Eye (tissue), 1 donor: ENCODE results near the gene GOLGA3.
"Not testable (repeated sequence)": the region's sequence is repeated elsewhere in the genome, so short reads cannot be mapped to it uniquely, and the experiment has no call there.

Experiments used
- DNase-seq: peaks from one replicate; pipeline ENCODE4 v3.0.0-alpha.2; 2015

GOLGA3 gene

GRCh38 chr12:132809391-132809790 is 19.3 kb downstream of the GOLGA3 start:
- DNase-seq: peak; percentile 14

- no peak for DNase-seq
Measured at GRCh38 chr12:132807295-132808092, 21.2 kb downstream of the GOLGA3 start.

GRCh38 chr12:132806857-132807256 is 21.8 kb downstream of the GOLGA3 start:
- no peak for DNase-seq

- no peak for DNase-seq
Measured at GRCh38 chr12:132804426-132804861, 24.2 kb downstream of the GOLGA3 start.

- DNase-seq: no peak
Measured at GRCh38 chr12:132803888-132804287, 24.8 kb downstream of the GOLGA3 start.

- no peak for DNase-seq
Measured at GRCh38 chr12:132803125-132803524, 25.5 kb downstream of the GOLGA3 start.

GRCh38 chr12:132801741-132802140 is 26.9 kb downstream of the GOLGA3 start:
- no peak for DNase-seq

- no peak for DNase-seq
Measured at GRCh38 chr12:132798836-132799235, 29.8 kb downstream of the GOLGA3 start.

- DNase-seq: no peak
Measured at GRCh38 chr12:132797820-132798570, 30.7 kb downstream of the GOLGA3 start.

GRCh38 chr12:132795847-132796246 is 32.8 kb downstream of the GOLGA3 start:
- DNase-seq: no peak

- not testable (repeated sequence) for DNase-seq
Measured at GRCh38 chr12:132791940-132792339, 36.7 kb downstream of the GOLGA3 start.

GRCh38 chr12:132789099-132789471 is 39.6 kb downstream of the GOLGA3 start:
- no peak for DNase-seq

GRCh38 chr12:132788375-132789098 is 40.1 kb downstream of the GOLGA3 start:
- DNase-seq: no peak

- no peak for DNase-seq
Measured at GRCh38 chr12:132787877-132788276, 40.8 kb downstream of the GOLGA3 start.

- DNase-seq: no peak
Measured at GRCh38 chr12:132786192-132786591, 42.5 kb downstream of the GOLGA3 start.

GRCh38 chr12:132784580-132784979 is 44.1 kb downstream of the GOLGA3 start:
- no peak for DNase-seq

GRCh38 chr12:132783917-132784531 is 44.6 kb downstream of the GOLGA3 start:
- no peak for DNase-seq

- DNase-seq: no peak
Measured at GRCh38 chr12:132781938-132782337, 46.7 kb downstream of the GOLGA3 start.

GRCh38 chr12:132779781-132780353 is 48.8 kb downstream of the GOLGA3 start:
- DNase-seq: no peak

GRCh38 chr12:132777614-132778013 is 51.1 kb downstream of the GOLGA3 start:
- no peak for DNase-seq

- no peak for DNase-seq
Measured at GRCh38 chr12:132776816-132777568, 51.7 kb downstream of the GOLGA3 start.

GRCh38 chr12:132776230-132776625 is 52.4 kb downstream of the GOLGA3 start:
- not testable (repeated sequence) for DNase-seq
